Measurements from ENCODE around the gene MEPE.

The MEPE gene

DNA sequence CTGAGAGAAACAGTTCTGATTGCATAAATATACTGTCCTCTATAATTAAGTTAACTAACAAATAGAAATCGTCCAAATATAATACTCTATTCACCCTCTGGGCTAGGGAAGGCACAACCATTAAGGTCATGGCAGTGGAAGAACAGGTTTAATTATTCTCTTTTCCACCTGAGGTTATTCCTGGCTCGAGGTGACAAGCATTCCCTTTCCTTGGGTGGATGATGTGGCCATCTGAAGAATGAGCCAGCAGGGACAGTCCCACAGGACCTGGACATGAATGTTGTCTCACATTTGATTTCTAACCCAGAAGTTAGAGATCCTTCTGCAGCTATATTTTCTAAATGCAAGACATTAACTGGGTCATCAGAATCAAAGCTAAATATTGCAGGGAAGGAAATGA, 27.9 kb upstream of the MEPE start:
- H3K4me3 ChIP-seq = no peak overlapping the region
- DNase-seq (ENCODE audit: low spot score) = no peak
- TF ChIP-seq, protein P1, sequence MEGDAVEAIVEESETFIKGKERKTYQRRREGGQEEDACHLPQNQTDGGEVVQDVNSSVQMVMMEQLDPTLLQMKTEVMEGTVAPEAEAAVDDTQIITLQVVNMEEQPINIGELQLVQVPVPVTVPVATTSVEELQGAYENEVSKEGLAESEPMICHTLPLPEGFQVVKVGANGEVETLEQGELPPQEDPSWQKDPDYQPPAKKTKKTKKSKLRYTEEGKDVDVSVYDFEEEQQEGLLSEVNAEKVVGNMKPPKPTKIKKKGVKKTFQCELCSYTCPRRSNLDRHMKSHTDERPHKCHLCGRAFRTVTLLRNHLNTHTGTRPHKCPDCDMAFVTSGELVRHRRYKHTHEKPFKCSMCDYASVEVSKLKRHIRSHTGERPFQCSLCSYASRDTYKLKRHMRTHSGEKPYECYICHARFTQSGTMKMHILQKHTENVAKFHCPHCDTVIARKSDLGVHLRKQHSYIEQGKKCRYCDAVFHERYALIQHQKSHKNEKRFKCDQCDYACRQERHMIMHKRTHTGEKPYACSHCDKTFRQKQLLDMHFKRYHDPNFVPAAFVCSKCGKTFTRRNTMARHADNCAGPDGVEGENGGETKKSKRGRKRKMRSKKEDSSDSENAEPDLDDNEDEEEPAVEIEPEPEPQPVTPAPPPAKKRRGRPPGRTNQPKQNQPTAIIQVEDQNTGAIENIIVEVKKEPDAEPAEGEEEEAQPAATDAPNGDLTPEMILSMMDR (IDR thresholded peaks at IDR 0.05) = no peak
- H3K27ac ChIP-seq = no peak overlapping the region

DNA sequence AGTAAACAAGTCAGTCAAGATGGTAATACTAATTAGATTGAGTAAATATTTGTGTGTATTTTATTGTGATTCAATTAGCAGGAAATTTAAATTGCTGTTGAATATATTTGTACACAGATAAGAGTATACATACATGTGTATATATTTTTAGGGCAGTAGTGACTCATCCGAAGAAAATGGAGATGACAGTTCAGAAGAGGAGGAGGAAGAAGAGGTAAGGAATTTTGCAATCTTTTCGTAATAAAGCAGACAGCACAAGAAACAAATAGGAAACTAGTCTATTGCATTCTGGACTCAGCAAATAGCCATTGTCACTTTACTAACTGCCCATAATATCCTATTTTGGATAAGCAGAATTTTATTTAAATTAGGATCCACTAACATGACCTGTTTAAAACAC, 26.8 kb upstream of the MEPE start:
- H3K4me3 ChIP-seq = no peak overlapping the region
- no peak overlapping the region for H3K27ac ChIP-seq
- DNase-seq (ENCODE audit: low spot score) = no peak
- TF ChIP-seq, protein P1 (IDR thresholded peaks at IDR 0.05) = no peak

DNA sequence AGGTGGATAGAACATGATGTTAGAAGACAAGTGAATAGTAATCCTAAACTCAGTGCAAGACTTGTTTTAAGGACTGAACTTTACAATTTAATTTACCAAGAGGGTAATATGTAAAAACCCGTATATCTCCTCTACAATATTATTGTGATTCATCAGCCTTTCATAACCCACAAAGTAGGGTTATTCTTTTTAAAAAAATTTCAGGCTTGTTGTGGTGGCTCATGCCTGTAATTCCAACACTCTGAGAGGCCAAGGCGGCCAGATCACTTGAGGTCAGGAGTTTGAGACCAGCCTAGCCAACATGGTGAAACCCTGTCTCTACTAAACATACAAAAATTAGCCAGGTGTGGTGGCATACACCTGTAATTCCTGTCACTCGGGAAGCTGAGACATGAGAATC, 26.2 kb upstream of the MEPE start:
- TF ChIP-seq, protein P1 (IDR thresholded peaks at IDR 0.05) = no peak
- Histone ChIP-seq H3K27ac (no peak overlapping the region), H3K4me3 (no peak overlapping the region)
- no peak for DNase-seq (ENCODE audit: low spot score)

DNA sequence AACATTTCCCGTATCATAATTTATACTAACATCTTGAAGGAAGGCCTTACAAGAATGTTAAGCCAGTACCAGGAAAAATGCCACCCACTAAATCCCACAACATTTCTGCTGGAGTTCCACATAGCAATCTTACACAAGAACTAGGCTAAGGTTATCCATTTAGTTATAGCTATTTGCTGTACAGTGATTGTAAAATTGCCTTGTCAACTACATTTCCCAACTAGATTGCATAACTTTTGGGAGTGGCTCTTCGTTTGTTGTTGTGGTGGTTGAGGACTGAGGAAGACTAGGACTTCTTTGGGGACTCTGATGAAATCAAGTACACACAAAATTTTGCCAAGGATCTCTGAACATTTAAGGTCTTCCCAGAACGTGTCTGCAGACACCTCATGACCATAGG, 25.4 kb upstream of the MEPE start:
- H3K27ac ChIP-seq = no peak overlapping the region
- no peak for DNase-seq (ENCODE audit: low spot score)
- TF ChIP-seq, protein P1 (IDR thresholded peaks at IDR 0.05) = no peak
- H3K4me3 ChIP-seq = no peak overlapping the region

DNA sequence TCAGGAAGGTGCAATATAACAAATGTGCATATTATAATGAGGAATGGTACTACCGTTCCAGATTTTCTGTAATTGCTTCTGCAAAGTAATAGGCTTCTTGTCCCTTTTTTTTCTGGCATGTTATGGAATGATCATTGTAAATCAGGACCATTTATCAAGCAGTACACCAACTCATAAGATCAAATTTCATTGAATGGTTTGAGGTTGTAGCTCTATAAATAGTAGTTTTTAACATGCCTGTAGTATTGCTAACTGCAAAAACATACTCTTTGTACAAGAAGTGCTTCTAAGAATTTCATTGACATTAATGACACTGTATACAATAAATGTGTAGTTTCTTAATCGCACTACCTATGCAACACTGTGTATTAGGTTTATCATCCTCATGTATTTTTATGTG, 20.8 kb upstream of the MEPE start:
- no peak overlapping the region for H3K4me3 ChIP-seq

DNA sequence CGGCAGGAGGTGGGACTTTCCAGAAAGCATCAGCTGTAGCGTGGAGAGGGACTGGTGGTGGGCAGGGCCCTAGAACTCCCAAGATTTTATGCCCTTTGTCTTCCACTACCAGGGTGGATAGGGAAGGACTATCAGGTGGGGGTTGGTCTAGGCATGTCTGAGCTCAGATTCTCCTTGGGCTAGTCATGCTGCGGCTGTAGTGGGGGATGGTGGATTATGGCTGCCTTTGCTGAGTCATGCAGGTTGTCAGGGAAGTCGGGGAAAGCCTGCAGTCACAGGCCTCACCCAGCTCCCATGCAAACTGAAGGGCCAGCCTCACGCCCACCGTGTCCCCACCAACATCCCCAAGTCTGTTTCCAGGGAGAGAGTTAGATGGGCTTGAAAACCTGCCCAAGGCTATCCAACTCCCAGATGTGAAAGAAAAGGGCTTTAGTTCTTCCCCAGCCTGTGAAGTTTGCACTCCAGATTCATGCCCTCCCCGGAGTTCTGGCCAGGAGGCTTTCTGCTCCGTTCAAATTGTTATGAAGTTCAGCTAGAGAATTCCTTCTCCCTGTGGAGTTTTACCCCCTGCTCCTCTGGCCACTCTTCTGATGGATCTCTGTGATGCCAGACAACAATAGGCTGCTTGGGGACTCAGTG, 13.4 kb upstream of the MEPE start:
- TF ChIP-seq, protein P1 (IDR thresholded peaks at IDR 0.05) = no peak
- Histone ChIP-seq H3K4me3 (no peak overlapping the region), H3K27ac (no peak overlapping the region)
- no peak for DNase-seq (ENCODE audit: low spot score)

More for the DNA sequence above, 20.8 kb upstream of the MEPE start:
- TF ChIP-seq, protein P1 (IDR thresholded peaks at IDR 0.05) = no peak
- H3K27ac ChIP-seq = no peak overlapping the region
- no peak for DNase-seq (ENCODE audit: low spot score)

DNA sequence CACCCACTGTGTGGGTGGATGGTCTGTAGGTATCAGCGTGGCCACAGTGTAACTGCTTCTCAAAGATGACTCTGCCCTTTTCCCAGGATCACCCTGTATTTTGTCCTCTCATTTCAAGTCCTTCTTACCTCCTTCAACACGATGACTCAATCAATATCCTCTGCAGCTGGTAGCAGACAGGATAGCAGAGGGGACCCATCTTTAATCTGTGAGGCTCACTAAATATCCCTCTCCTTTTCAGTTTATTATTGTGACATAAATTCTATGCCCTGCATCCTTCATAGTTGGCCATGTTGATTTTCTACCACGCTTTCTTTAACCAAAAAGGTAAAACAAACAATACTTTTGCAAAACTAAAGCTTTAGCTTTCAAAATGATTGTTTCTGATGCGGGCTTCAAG, 9.6 kb upstream of the MEPE start:
- Histone ChIP-seq H3K4me3 (no peak overlapping the region), H3K27ac (no peak overlapping the region)
- TF ChIP-seq, protein P1 (IDR thresholded peaks at IDR 0.05) = no peak
- DNase-seq (ENCODE audit: low spot score) = no peak
